ENCODE measurements around the gene AP4E1. TPM values are rescaled to one million over a fixed set of nuclear protein-coding genes. Genes with fewer than 3 reads are reported as not detected.
"Not testable (repeated sequence)": the region's sequence is repeated elsewhere in the genome, so short reads cannot be mapped to it uniquely, and the experiment has no call there.

AP4E1 gene
- total RNA-seq: 6.4 TPM
- long read RNA-seq, full-length matches to known transcripts: 2 of 2 reads
- long read RNA-seq, partial matches to known transcripts: 0 of 2 reads
- long read RNA-seq, other reads (novel, unspliced or antisense): 0 of 2 reads

- DNase-seq (ENCODE audit: missing footprints) (peak; percentile 96), ATAC-seq (peak; percentile 88)
- intact Hi-C loops (cut with DNase I): loop anchor here (10.0 kb wide), 1 partner anchor 234 kb away; no protein-coding TSS in a partner anchor
These were observed at the start of gene AP4E1 for GRCh38 chr15:50908209-50909009. Gene AP4E1, plus strand, starts transcription at chr15:50908683. Its CDS starts 96 bp downstream, at chr15:50908779.

DNA sequence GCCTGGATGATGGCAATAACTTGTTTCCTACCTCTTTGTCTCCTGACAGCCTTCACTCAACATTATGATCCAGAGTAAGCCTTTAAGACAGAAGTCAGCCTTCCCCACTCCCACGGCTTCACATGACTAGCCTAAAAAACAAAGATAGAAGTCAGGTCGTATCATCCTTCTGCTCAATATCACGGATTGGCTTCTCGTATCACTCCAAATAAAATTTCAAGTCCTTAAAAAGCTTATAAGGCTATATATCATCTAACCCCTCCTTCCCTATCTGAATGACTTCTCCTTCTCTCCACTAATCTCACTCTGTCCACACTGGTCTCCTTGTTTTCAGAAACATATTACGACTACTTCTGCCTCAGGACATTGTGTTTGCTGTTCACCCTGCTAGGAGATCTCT is 47.7 kb upstream of the AP4E1 start:
- ATAC-seq (no peak), DNase-seq (ENCODE audit: missing footprints) (no peak)
- intact Hi-C loops (cut with DNase I): no loop called here

DNA sequence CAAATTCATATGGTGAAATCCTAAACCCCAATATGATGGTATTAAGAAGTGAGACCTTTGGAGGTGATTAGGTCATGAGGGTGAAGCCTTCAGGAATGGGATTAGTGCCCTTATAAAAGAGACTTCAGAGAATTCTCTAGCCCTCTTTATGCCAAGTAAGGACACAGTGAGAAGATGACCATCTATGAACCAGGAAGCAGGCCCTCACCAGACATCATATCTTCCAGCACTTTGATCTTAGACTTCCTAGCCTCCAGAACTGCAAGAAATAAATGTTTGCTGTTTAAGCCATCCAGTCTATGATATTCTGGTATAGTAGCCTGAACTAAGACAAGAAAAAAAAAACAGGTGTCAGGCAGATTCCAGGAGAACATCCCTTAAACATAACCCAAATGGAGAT is 45.9 kb upstream of the AP4E1 start:
- no peak for DNase-seq (ENCODE audit: missing footprints)
- ATAC-seq: no peak
- intact Hi-C loops (cut with DNase I): no loop called here

GRCh38 chr15:50864873-50865272 is 43.6 kb upstream of the AP4E1 start:
- DNase-seq (ENCODE audit: missing footprints) (no peak), ATAC-seq (no peak)
- intact Hi-C loops (cut with DNase I): no loop called here

DNA sequence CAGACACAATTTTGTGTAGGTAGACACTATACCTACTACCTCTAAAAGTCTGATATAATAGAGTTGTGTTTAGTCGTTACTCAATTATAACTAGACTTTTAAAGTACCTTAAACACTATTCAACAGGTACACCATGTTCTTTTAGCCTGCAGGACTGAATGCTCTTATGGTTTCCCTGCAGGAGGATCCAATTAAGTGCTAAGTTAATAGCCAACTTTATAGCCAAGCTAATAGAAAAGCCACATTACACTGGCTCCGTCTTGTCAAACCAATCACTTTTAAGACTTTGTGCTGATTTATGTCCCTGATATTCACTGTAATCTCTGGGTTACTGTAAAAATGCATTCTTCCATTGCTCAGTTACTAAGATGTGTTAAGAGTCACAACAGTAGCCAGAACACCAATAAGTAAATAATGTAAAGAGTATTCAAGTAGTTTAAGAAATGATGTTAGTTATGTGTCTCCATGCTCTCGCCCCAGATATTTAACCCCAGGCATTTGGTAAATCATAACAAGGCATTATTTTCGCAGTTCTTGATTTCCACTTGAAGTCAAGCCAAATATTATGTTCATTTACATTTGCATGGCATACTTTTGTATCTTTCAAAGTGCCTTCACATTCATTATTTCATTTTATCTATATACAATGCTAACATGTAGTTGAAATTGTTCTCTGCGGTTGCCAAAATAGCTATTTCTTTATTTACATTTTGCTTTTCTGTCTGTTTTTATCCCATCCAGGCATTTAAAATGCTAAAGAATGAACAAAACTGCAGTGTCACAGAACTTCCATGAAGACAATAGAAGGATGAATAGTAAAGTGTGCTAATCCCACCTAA is 42.7 kb upstream of the AP4E1 start:
- intact Hi-C loops (cut with DNase I): no loop called here
- ATAC-seq (no peak), DNase-seq (ENCODE audit: missing footprints) (no peak)

DNA sequence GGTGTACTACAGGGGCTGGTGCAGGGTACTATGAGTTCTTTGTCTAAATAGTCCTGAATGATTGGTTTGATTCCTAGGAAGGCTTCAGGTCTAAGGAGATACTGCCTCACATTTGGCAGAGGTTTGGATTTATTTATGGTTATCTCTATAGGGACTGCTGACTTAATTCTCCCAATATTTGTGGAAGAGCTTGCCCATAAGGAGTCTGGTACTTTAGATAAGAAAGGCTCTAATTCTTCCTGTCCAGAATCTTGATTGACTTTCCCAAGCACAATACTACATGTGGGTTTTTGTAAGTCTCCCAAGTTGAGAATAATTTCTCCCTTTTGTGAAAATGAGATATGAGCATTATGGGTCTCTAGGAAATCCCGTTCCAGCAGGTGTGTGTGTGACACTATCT is 36.7 kb upstream of the AP4E1 start:
- ATAC-seq (no peak), DNase-seq (ENCODE audit: missing footprints) (no peak)
- intact Hi-C loops (cut with DNase I): no loop called here

DNA sequence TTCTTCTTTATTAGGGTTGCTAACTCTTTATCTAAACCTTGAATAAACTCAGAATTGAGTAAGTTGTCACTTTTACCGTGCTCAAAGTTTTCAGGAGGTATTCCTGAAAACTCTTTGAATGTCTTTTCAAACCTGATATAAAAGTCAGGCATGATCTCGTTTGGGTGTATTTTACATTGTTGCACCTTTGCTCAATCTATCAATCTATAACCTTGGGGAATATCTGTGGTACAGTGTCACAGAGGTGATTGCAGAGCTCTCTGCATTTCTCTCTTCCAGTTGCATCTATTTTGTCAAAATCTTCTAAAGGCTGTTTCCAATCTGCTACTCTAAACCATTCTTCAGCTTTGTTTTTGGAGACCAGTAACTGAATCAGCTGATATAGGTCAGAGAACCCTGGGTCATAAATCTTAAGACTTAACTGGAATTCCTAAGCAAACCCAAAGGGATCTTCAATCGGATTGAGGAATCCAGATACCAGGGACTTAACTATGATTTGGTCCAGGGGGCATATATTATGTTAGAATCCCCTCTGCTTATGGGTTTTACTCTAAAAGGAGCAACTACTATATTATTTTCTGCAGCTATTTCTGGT is 35.6 kb upstream of the AP4E1 start:
- intact Hi-C loops (cut with DNase I): no loop called here
- DNase-seq (ENCODE audit: missing footprints) (no peak), ATAC-seq (no peak)

DNA sequence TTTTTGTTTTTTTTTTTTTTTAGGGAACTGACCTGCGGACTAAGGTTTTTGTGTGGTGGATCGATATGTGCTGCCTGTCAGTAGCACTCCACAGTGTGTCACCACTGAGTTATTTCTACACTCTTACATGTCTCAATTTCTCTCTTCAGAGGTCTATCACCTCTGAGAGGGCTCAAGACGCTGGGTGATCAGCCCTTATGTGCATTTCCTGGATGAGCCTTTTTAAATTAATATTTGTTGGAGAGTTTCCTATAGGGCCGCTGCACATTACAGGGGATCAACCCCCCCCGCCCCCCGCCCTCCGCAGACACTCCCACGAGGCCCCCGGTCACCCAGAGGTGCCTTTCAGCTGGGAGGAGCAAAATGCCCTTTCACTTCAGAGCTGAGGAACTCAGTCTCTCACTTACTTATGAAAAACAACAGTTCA is 34.5 kb upstream of the AP4E1 start:
- DNase-seq (ENCODE audit: missing footprints) (no peak), ATAC-seq (no peak)
- intact Hi-C loops (cut with DNase I): no loop called here

GRCh38 chr15:50875238-50875637 is 33.2 kb upstream of the AP4E1 start:
- not testable (repeated sequence) for DNase-seq (ENCODE audit: missing footprints); ATAC-seq
- intact Hi-C loops (cut with DNase I): loop anchor here (5.0 kb wide), 1 partner anchor 113 kb away; no protein-coding TSS in a partner anchor

DNA sequence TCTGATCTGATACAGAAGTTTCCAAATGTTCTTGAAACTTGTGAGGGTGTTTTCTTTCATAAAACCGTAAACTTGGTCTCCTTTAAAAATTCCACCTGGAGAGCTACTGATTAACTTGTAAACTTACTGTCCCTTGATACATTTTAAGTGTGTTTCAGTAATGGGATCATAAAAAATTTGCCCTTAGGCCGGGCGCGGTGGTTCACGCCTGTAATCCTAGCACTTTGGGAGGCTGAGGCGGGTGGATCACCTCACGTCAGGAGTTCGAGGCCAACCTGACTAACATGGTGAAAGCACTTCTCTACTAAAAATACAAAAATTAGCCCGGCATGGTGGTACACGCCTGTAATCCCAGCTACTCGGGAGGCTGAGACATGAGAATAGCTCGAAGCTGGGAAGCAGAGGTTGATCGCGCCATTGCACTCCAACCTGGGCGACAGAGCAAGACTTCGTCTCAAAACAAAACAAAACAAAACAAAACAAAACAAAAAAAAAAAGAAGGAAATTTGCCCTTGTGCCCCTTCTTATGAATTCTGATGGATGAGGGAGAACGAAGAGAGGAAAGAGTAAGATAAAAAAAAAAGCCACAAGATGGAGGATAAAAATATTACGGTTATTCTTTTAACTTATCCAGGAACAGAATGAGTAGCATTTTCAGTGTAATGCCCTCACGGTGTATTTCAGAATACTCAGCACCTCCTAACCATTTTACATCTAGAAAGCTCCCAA is 32.1 kb upstream of the AP4E1 start:
- DNase-seq (ENCODE audit: missing footprints): no peak
- ATAC-seq: peak; percentile 10
- intact Hi-C loops (cut with DNase I): loop anchor here (5.0 kb wide), 1 partner anchor 114 kb away; no protein-coding TSS in a partner anchor

DNA sequence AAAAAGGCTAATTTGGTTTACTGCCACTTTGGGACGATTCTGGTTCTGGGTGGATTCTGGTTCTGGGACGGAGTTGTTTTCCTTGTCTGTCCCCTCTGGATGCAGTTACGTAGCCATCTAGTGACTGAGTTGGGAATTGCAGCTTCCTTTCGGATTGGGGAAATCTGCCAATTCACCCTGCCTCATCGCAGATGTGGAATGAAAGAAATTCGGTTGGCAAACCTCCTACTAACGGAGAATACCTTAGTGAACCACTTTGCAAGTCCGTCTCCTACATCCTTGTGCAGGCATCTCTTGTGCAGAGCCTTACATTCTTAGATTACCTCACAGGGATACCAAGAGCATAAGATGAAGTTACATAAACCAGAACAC is 31.5 kb upstream of the AP4E1 start:
- DNase-seq (ENCODE audit: missing footprints): no peak
- intact Hi-C loops (cut with DNase I): loop anchor here (1.0 to 5.0 kb wide), 2 partner anchors 115 to 202 kb away; no protein-coding TSS in a partner anchor
- peak; percentile 75 for ATAC-seq

DNA sequence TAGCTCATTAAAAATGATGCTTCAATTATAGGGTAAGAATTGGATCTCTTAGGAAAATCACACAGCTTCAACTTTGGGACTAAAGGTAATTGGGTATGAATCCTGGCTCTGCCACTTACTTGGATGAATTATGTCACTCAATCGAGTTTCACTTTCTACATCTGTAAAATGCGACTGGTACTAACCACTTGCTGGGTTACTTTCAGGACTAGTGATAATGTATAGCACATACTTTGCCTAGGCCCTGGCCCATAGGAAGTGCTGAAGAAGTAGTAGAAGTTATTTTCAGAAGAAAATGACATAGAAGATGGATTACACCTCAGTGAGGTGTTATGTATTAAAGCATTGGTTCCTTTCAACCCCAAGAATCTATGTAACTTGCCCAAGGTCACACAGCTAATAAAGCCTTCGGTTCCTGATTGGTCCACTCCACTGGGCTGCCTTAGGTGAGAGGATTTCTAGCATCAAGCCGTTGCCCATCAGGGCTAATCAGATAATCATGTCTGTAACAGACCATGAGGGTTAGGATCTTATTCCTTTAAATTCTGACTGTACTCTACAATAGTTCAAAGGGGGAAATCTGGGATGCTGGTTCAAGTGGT is 29.4 kb upstream of the AP4E1 start:
- intact Hi-C loops (cut with DNase I): loop anchor here (5.0 kb wide), 1 partner anchor 117 kb away; no protein-coding TSS in a partner anchor
- ATAC-seq: no peak
- DNase-seq (ENCODE audit: missing footprints): no peak

DNA sequence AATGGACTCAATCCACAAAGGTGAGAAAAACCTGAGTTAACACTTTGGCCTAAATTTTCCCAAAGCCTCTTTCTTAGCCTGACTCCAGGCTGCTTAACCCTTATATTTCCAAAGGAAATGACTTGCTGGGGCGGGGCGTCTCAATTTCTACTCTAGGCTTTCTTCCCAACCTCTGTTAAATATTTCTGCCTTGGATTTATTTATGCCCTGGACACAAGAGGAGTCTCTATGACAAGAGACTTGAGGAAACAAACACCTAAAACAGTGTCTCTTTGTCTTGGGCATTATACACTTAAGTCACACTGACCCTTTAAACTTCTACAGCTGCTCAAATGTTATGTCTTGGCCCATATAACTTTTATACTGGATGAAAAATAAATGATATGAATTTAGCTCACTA is 28.3 kb upstream of the AP4E1 start:
- ATAC-seq (no peak), DNase-seq (ENCODE audit: missing footprints) (no peak)
- intact Hi-C loops (cut with DNase I): no loop called here

GRCh38 chr15:50880651-50881114 is 27.8 kb upstream of the AP4E1 start:
- intact Hi-C loops (cut with DNase I): no loop called here

DNA sequence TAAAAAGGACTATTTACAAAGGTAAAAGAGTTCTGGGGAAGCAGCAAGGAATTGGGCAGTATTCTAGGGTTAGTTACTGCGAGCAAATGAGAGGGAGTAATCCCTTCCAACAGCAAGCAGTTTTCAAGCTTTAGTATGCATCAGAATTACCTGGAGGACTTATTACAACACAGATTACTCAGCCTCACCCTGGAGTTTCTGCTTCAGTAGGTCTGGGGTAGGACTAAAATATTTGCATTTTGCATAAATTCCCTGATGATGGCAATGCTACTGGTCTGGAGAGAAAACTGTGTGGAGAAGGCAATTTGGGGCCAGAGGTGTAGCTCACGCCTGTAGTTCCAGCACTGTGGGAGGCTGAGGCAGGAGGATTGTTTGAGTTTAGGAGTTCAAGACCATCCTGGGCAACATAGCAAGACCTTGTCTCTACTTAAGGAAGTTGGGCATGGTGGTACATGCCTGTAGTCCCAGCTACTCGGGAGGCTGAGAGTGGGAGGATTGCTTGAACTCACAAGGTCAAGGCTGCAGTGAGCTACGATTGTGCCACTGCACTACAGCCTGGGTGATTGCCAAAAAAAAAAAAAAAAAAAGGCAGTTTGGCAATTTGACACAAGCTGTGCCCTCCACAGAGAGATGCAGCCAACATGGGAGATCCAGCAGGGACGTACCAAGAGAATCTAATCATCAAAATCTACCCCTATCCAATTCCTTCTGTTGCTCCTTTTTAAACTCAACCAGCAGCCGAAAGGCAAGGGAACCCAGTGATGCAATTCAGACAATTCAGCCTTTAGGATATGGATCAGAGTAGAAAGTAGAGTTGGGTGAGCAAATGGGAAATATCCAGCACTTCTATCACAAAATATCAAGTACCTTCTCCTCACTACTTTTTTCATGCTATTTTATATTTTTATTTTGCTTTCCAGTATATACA is 27.1 kb upstream of the AP4E1 start:
- DNase-seq (ENCODE audit: missing footprints): no peak
- no peak for ATAC-seq
- intact Hi-C loops (cut with DNase I): no loop called here

More at GRCh38 chr15:50880651-50881114, 27.8 kb upstream of the AP4E1 start:
- DNase-seq (ENCODE audit: missing footprints) (no peak), ATAC-seq (no peak)

GRCh38 chr15:50883903-50884302 is 24.6 kb upstream of the AP4E1 start:
- peak; percentile 46 for ATAC-seq
- no peak for DNase-seq (ENCODE audit: missing footprints)
- intact Hi-C loops (cut with DNase I): no loop called here

- ATAC-seq: no peak
- intact Hi-C loops (cut with DNase I): no loop called here
These were observed 23.9 kb upstream of the AP4E1 start for GRCh38 chr15:50884540-50884939.

More at GRCh38 chr15:50884540-50884939, 23.9 kb upstream of the AP4E1 start:
- DNase-seq (ENCODE audit: missing footprints): no peak
